GM23248 (cell line): Measurements from ENCODE around the gene RUVBL2.

ENCODE experiments used
- EZH2 ChIP-seq: fragments of 200-600 bp; sonication (generic); IDR thresholded peaks from 2 replicates; pipeline ENCODE4 v1.6.1; 2018; ENCODE audit warnings: antibody characterized with exemption, mild to moderate bottlenecking; ENCODE audit not compliant: insufficient read depth, poor library complexity, severe bottlenecking
- EZH2phosphoT487 ChIP-seq: fragments of 200-600 bp; sonication (generic); IDR thresholded peaks from 2 replicates; pipeline ENCODE4 v1.6.1; 2018; ENCODE audit warnings: antibody characterized with exemption, moderate library complexity, mild to moderate bottlenecking, low read depth; ENCODE audit not compliant: insufficient read depth

DNA sequence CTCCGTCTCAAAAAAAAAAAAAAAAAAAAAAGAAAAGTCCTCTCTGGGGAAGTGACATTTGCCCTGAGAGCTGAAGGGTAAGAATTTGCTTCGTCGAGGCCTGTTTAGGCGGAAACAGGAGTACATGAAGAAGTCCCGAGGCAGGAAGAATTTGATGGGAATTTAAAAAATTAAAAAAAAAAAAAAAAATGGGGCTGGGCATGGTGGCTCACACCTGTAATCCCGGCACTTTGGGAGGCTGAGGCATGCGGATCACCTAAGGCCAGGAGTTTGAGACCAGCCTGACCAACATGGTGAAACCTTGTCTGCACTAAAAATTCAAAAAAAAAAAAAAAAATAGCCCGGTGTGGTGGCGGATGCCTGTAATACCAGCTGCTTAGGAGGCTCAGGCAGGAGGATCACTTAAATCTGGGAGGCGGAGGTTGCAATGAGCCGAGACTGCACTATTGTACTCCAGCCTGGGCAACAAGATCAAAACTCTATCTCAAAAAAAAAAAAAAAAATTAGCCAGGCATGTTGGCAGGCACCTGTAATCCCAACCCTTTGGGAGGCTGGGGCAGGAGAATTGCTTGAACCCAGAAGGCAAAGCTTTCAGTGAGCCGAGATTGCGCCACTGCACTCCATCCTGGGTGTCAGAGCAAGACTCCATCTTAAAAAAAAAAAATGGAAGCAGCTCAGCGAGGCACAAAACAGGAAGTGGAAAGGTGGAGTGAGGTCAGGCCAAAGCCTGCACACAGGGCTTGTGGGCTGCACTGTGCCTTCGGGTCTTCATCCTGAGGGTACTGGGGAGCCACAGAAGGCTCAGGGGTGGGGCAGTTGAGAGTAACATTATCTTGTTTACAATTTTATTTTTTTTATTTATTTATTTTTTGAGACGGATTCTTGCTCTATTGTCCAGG, 34.1 kb upstream of the RUVBL2 start:
- TF ChIP-seq EZH2phosphoT487 = no peak
- no peak for TF ChIP-seq EZH2
